Stimulated activated effector memory CD8-positive, alpha-beta T cell treated with anti-CD3 and anti-CD28 coated beads, Interleukin-12 subunit alpha, Interleukin-12 subunit beta, amount 100 ng/mL, for 72 hours (primary cell): ENCODE measurements around the gene ATG101.
"Not testable (repeated sequence)": the region's sequence is repeated elsewhere in the genome, so short reads cannot be mapped to it uniquely, and the experiment has no call there.

Experiments used
- ATAC-seq: fragments of 150-1000 bp; cut with Tn5 transposase; 2 replicates; pipeline ENCODE4 v1.10.0; 2021
- DNase-seq, 2 donors: peaks; one replicate each; pipeline ENCODE4 v3.0.0; 2021 to 2022; ENCODE audit warnings: low spot score in 2 of 2
- H3K27ac Mint-ChIP-seq: one replicate; pipeline ENCODE4 v1.8.0; 2022; ENCODE audit warnings: mild to moderate bottlenecking, mixed read lengths
- H3K36me3 Mint-ChIP-seq: one replicate; pipeline ENCODE4 v1.8.0; 2022; ENCODE audit warnings: mild to moderate bottlenecking, mixed read lengths
- H3K4me1 Mint-ChIP-seq: one replicate; pipeline ENCODE4 v1.8.0; 2022; ENCODE audit warnings: mixed read lengths
- H3K4me3 Mint-ChIP-seq: one replicate; pipeline ENCODE4 v1.8.0; 2022; ENCODE audit warnings: mild to moderate bottlenecking, mixed read lengths
- H3K9me3 Mint-ChIP-seq: one replicate; pipeline ENCODE4 v1.8.0; 2022; ENCODE audit warnings: mixed read lengths

ATG101 gene

GRCh38 chr12:52090291-52090690 is 20.5 kb downstream of the ATG101 start:
- Mint-ChIP-seq H3K9me3 (no peaks in the 10 kb centered on the region), H3K4me3 (no peak overlapping the region), H3K4me1 (no peaks in the 10 kb centered on the region), H3K27ac (no peak overlapping the region), H3K36me3 (no peaks in the 10 kb centered on the region)
- DNase-seq: no peak
- no peak for ATAC-seq

DNA sequence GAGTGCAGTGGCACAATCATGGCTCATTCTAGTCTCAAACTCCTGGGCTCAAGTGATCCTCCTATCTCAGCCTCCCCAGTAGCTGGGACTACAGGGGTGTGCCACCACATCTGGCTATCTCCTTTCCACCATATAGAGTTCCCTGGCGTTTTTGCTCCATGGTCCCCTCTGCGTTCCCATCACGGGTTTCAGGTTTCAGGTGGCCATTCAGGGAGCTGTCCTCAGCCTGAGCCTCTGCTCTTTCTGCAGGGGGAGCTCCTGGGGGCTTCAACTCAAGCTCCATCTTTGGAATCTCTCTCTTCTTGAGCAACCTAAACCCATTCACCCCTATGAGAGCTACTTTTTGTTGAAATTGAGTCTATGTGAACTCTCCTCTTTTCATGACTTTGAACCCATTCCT is 21.3 kb downstream of the ATG101 start:
- Mint-ChIP-seq H3K36me3 (no peaks in the 10 kb centered on the region), H3K4me1 (no peaks in the 10 kb centered on the region), H3K4me3 (no peak overlapping the region), H3K9me3 (no peaks in the 10 kb centered on the region), H3K27ac (no peak overlapping the region)
- ATAC-seq (no peak), DNase-seq (no peak)

DNA sequence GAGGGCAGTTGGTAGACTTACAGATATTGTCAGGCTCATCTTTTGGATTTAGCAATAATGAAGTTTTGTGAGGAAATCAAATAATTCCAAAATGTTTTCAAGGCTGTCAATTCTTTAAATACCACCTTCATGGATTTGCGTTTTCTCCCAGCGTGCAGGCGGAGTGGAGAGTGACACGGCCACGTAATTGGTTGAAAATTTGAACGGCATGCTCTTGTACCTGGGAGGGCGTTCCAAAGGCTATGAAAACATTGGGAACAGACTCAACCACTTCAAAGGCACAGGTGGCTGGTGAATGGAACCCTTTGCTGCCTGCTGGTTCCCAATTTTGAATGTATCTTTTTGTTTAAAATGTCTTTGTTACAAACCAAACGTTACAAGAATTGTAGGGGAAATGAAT is 22.1 kb downstream of the ATG101 start:
- no peaks in the 10 kb centered on the region for H3K9me3 Mint-ChIP-seq
- H3K4me3 Mint-ChIP-seq: no peak overlapping the region
- ATAC-seq (no peak), DNase-seq (no peak)
- no peaks in the 10 kb centered on the region for H3K36me3 Mint-ChIP-seq
- H3K27ac Mint-ChIP-seq: no peak overlapping the region
- no peaks in the 10 kb centered on the region for H3K4me1 Mint-ChIP-seq

DNA sequence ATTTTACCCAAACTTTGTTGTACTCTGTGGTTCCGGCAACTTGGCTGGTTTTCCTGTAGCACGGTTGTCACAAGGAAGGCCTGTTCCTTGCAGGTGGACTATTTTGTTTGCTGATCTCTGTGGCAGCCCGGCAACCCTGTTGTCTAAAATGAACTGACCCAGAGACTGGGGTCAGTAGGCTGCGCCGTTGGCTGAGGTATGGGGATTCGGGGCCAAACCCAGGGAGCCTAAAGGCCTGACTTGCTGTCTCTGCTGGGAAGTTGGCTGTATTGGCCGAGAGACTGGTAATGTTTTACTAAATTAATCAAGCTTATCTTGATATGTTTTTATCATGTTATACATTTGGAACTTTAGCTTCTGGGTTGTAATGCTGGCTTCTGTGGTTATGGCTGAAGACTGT is 23.6 kb downstream of the ATG101 start:
- Mint-ChIP-seq H3K36me3 (no peaks in the 10 kb centered on the region), H3K4me1 (no peaks in the 10 kb centered on the region), H3K27ac (no peak overlapping the region), H3K4me3 (no peak overlapping the region), H3K9me3 (no peaks in the 10 kb centered on the region)
- no peak for ATAC-seq
- no peak for DNase-seq

DNA sequence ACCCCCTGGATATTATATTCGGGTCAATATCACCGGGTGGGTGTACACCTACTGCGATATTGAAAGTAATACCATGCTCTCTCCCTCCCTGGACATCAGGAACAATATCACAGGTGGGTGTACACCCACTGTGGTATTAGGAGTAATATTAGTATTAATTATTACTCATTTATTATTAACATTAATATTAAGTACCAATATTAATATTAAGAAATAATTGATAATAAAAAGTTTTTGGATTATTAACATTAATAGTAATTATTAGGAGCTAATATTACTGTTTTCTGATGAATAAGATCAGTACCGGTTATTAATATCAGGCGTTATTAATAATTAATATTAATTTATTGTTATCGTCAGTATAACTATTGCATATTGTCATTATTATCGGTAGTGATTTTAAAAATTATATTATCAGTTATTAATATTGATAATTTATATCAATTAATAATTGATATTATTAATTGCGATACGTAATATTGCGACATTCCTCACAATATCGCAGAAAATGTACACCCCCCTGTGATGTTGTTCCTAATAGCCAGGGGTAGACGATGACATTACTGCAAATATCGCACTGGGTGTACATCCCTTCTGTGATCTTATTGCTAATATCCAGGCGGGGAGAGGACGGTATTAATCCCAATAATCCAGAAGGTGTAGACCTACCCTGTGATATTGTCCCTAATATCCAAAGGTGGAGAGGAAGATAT is 26.7 kb downstream of the ATG101 start:
- no peaks in the 10 kb centered on the region for H3K4me1 Mint-ChIP-seq
- H3K36me3 Mint-ChIP-seq: no peaks in the 10 kb centered on the region
- no peak overlapping the region for H3K4me3 Mint-ChIP-seq
- no peak for ATAC-seq
- no peak for DNase-seq
- H3K27ac Mint-ChIP-seq: no peak overlapping the region
- H3K9me3 Mint-ChIP-seq: no peaks in the 10 kb centered on the region

DNA sequence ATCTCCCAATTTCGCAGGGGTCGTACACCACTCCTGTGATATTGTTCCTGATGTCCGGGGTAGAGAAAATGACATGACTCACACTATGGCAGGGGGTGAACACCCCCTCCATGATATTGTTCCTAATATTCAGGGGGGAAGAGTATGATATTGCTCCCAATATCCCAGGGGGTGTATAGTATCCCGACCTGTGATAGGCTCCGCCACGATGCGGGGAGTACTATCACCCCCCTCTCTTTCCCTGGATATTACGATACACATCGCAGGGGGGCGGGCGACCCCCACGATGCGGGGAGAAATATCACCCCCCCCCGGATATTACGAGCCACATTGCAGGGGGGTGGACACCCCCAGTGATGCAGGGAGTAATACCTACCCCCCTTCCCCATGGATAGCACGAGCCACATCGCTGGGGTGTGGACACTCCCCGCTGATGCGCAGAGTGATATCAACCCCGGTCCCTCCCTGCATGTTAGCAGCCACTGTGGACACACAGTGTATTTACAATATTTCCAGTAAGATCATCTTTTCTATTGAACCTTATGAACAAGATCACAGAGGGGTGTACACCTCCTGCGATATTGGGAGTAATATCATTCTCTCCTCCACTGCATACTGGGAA is 27.4 kb downstream of the ATG101 start:
- Mint-ChIP-seq H3K4me3 (no peak overlapping the region), H3K27ac (no peak overlapping the region), H3K4me1 (no peaks in the 10 kb centered on the region), H3K9me3 (no peaks in the 10 kb centered on the region), H3K36me3 (no peaks in the 10 kb centered on the region)
- DNase-seq (no peak), ATAC-seq (peak; percentile 56)

GRCh38 chr12:52104431-52105089 is 34.8 kb downstream of the ATG101 start:
- H3K4me3 Mint-ChIP-seq, DNase-seq, H3K27ac Mint-ChIP-seq, H3K4me1 Mint-ChIP-seq, ATAC-seq, H3K36me3 Mint-ChIP-seq, H3K9me3 Mint-ChIP-seq: not testable (repeated sequence)

DNA sequence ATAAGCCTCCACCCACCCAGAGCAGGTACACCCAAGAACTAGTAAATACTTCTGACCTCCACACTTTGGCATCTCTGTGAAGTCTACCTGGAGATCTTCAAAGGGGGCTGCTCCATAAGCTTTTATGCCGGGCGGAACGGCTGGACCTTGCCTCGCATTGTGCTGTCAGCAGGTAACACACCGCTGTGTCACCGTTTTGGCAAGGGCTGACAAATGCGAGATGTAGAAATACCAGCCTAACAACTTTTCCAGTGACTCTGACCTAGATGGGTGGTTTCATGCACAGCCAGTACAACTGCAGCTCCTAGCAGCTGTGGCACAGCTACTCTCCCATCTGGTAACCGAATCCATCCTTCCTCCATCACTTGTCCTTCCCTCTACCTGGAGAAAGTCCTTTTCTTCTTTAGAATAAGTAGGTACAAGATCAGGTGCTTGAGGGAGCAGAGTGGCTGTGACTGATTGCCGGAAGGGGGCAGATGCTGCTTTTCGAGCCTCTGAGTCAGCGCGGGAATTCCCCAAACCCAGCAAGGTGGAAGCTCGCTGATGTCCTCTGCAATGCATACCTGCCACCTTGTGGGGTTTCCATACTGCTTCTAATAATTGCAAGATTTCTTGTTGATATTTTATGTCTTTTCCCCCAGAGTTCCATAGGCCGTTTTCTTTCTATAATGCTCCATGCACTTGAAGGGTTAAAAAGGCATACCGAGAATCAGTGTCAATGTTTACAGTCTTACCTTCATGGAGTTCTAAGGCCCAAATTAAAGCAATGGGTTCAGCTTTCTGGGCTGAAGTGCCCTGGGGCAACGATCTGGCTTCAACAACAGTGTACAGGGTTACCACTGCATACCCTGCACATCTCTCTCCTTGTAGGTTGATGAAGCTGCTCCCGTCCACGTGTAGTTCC is 46.7 kb downstream of the ATG101 start:
- peak; percentile 27 to 65 for DNase-seq
- peaks cover 35% of the 10 kb centered on the region for H3K4me1 Mint-ChIP-seq
- not testable (repeated sequence) for H3K36me3 Mint-ChIP-seq, H3K27ac Mint-ChIP-seq, H3K4me3 Mint-ChIP-seq, ATAC-seq, H3K9me3 Mint-ChIP-seq

- not testable (repeated sequence) for H3K27ac Mint-ChIP-seq, H3K9me3 Mint-ChIP-seq, DNase-seq, H3K4me3 Mint-ChIP-seq, H3K36me3 Mint-ChIP-seq, ATAC-seq
- peaks cover 41% of the 10 kb centered on the region for H3K4me1 Mint-ChIP-seq
Measured at GRCh38 chr12:52117806-52118475, 48.2 kb downstream of the ATG101 start.

GRCh38 chr12:52119398-52120254 is 49.8 kb downstream of the ATG101 start:
- ATAC-seq (peak; percentile 60), DNase-seq (peak; percentile 32 to 66)
- Mint-ChIP-seq H3K9me3 (no peaks in the 10 kb centered on the region), H3K27ac (no peak overlapping the region), H3K4me3 (no peak overlapping the region), H3K36me3 (no peaks in the 10 kb centered on the region), H3K4me1 (peaks cover 41% of the 10 kb centered on the region)

DNA sequence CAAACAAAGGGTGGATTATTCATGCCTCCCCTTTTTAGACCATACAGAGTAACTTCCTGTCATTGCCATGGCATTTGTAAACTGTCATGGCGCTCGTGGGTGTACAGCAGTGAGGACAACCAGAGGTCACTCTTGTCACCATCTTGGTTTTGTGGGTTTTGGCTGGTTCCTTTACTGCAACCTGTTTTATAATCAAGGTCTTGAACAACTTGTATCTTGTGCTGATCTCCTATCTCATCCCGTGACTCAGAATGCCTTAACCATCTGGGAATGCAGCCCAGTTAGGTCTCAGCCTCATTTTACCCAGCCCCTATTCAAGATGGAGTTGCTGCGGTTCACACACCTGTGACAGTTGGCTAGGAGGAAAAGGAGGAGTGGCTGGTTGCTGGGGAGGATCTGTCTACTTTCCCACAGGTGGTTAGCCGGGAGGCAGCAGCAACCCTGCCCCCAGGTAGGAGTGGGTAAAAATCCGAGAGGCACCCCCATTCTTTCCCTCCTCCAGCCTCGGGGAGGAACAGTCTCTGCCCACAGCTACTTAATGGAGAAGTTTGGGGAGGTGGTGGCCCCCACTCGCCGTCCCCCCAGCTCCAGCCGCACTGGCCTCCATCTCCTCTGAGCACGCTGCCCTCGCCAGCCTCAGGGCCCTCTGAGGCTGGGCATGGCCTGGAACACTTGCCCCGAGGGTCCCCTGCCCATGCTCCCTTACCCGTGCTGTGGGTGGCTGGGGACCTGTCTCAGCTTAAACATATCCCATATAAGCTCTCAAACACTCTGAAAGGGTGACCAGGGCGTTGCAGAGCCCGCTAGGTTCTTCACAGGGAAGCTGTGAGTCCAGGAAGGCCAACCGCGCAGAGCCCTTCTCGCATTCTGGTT is 51.4 kb downstream of the ATG101 start:
- Mint-ChIP-seq H3K4me3 (no peak overlapping the region), H3K27ac (no peak overlapping the region), H3K36me3 (no peaks in the 10 kb centered on the region), H3K9me3 (no peaks in the 10 kb centered on the region), H3K4me1 (peaks cover 40% of the 10 kb centered on the region)
- DNase-seq (no peak), ATAC-seq (no peak)

- Mint-ChIP-seq H3K9me3 (no peaks in the 10 kb centered on the region), H3K27ac (no peak overlapping the region), H3K4me3 (no peak overlapping the region), H3K4me1 (peaks cover 32% of the 10 kb centered on the region), H3K36me3 (no peaks in the 10 kb centered on the region)
- ATAC-seq (no peak), DNase-seq (peak; percentile 47 to 76)
Measured at GRCh38 chr12:52121824-52122539, 52.2 kb downstream of the ATG101 start.

- Mint-ChIP-seq H3K4me1 (peaks cover 30% of the 10 kb centered on the region), H3K9me3 (no peaks in the 10 kb centered on the region), H3K4me3 (no peak overlapping the region), H3K36me3 (no peaks in the 10 kb centered on the region), H3K27ac (no peak overlapping the region)
- ATAC-seq (no peak), DNase-seq (no peak)
Measured at GRCh38 chr12:52122540-52122871, 52.7 kb downstream of the ATG101 start.
